Adrenal gland (tissue), 5 donors: ENCODE measurements around the gene TNNT3.

Experiments
- POLR2A ChIP-seq, 2 donors: fragments of 450-650 bp; IDR thresholded peaks; one replicate each; pipeline ENCODE4 v1.6.1; 2017; ENCODE audit warnings: antibody characterized with exemption in 2 of 2, mild to moderate bottlenecking in 2 of 2, moderate library complexity in 1 of 2
- TF ChIP-seq, protein P1 (sequence below), 6 experiments: fragments of 450-650 bp in 4 of 6; fragments of 200-600 bp in 2 of 6; sonication (generic) in 1 of 6; IDR thresholded peaks; 1 replicate in 5 of 6; 2 replicates in 1 of 6; pipeline versions ENCODE4 v1.5.1 to v1.8.0; 2016 to 2021; ENCODE audit warnings: antibody characterized with exemption in 6 of 6, mild to moderate bottlenecking in 2 of 6, moderate library complexity in 1 of 6
- donor health status: DM: no; HTN: no; CAD: no.

GRCh38 chr11:1890856-1891830 is 28.4 kb upstream of the TNNT3 start:
- TF ChIP-seq, protein P1, sequence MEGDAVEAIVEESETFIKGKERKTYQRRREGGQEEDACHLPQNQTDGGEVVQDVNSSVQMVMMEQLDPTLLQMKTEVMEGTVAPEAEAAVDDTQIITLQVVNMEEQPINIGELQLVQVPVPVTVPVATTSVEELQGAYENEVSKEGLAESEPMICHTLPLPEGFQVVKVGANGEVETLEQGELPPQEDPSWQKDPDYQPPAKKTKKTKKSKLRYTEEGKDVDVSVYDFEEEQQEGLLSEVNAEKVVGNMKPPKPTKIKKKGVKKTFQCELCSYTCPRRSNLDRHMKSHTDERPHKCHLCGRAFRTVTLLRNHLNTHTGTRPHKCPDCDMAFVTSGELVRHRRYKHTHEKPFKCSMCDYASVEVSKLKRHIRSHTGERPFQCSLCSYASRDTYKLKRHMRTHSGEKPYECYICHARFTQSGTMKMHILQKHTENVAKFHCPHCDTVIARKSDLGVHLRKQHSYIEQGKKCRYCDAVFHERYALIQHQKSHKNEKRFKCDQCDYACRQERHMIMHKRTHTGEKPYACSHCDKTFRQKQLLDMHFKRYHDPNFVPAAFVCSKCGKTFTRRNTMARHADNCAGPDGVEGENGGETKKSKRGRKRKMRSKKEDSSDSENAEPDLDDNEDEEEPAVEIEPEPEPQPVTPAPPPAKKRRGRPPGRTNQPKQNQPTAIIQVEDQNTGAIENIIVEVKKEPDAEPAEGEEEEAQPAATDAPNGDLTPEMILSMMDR (IDR thresholded peaks at IDR 0.05), result no peak
- TF ChIP-seq POLR2A (IDR thresholded peaks at IDR 0.05), result no peak
